ENCODE measurements around the gene SNTN.

Gene SNTN

GRCh38 chr3:63654931-63655330, 2.5 kb downstream of the SNTN start:
- H3K4me3 Mint-ChIP-seq: no peak overlapping the region
- no peaks in the 10 kb centered on the region for H3K4me1 Mint-ChIP-seq (ENCODE audit: low read depth)
- H3K27me3 Mint-ChIP-seq: no peaks in the 10 kb centered on the region
- H3K36me3 Mint-ChIP-seq: no peaks in the 10 kb centered on the region
- no peaks in the 10 kb centered on the region for H3K9me3 Mint-ChIP-seq (ENCODE audit: low read depth)
- no peak overlapping the region for H3K27ac Mint-ChIP-seq

DNA sequence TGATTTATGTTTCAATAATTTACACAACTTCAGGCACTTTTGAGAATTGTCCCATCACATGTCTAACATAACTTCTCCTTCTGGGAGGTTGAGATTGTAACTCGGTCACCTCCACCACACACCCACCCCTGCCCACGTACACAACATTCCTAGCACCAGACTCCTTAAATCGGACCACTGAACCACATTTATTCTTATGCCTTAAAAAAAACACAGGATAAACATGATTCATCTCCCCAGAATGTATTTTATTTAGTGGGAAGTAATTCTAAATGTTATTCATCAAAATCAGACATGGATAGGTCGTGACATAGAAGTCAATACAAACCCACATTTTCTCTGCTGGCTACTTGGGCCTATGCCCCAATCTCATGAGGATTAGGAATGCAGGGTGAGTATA, 3.0 kb downstream of the SNTN start:
- H3K27me3 Mint-ChIP-seq: no peaks in the 10 kb centered on the region
- H3K36me3 Mint-ChIP-seq: no peaks in the 10 kb centered on the region

GRCh38 chr3:63656786-63657185, 4.3 kb downstream of the SNTN start:
- Mint-ChIP-seq H3K27me3 (no peaks in the 10 kb centered on the region), H3K4me3 (no peak overlapping the region), H3K4me1 (ENCODE audit: low read depth) (no peaks in the 10 kb centered on the region), H3K36me3 (no peaks in the 10 kb centered on the region), H3K9me3 (ENCODE audit: low read depth) (no peaks in the 10 kb centered on the region), H3K27ac (no peak overlapping the region)

More for the DNA sequence above, 3.0 kb downstream of the SNTN start:
- Mint-ChIP-seq H3K27ac (no peak overlapping the region), H3K4me3 (no peak overlapping the region), H3K4me1 (ENCODE audit: low read depth) (no peaks in the 10 kb centered on the region), H3K9me3 (ENCODE audit: low read depth) (no peaks in the 10 kb centered on the region)

- H3K4me1 Mint-ChIP-seq (ENCODE audit: low read depth): no peaks in the 10 kb centered on the region
- no peak overlapping the region for H3K27ac Mint-ChIP-seq
- H3K4me3 Mint-ChIP-seq: no peak overlapping the region
- no peaks in the 10 kb centered on the region for H3K9me3 Mint-ChIP-seq (ENCODE audit: low read depth)
- H3K36me3 Mint-ChIP-seq: no peaks in the 10 kb centered on the region
- no peaks in the 10 kb centered on the region for H3K27me3 Mint-ChIP-seq
Observed at GRCh38 chr3:63661242-63661641, 8.8 kb downstream of the SNTN start.

- H3K9me3 Mint-ChIP-seq (ENCODE audit: low read depth): no peaks in the 10 kb centered on the region
- no peaks in the 10 kb centered on the region for H3K36me3 Mint-ChIP-seq
- no peaks in the 10 kb centered on the region for H3K4me1 Mint-ChIP-seq (ENCODE audit: low read depth)
- H3K27ac Mint-ChIP-seq: no peak overlapping the region
- H3K27me3 Mint-ChIP-seq: no peaks in the 10 kb centered on the region
- H3K4me3 Mint-ChIP-seq: no peak overlapping the region
Observed at GRCh38 chr3:63662011-63662410, 9.5 kb downstream of the SNTN start.

- no peak overlapping the region for H3K4me3 Mint-ChIP-seq
- no peaks in the 10 kb centered on the region for H3K36me3 Mint-ChIP-seq
- H3K27ac Mint-ChIP-seq: no peak overlapping the region
- H3K9me3 Mint-ChIP-seq (ENCODE audit: low read depth): no peaks in the 10 kb centered on the region
- no peaks in the 10 kb centered on the region for H3K27me3 Mint-ChIP-seq
- H3K4me1 Mint-ChIP-seq (ENCODE audit: low read depth): no peaks in the 10 kb centered on the region
Observed at GRCh38 chr3:63662500-63662899, 10.0 kb downstream of the SNTN start.

DNA sequence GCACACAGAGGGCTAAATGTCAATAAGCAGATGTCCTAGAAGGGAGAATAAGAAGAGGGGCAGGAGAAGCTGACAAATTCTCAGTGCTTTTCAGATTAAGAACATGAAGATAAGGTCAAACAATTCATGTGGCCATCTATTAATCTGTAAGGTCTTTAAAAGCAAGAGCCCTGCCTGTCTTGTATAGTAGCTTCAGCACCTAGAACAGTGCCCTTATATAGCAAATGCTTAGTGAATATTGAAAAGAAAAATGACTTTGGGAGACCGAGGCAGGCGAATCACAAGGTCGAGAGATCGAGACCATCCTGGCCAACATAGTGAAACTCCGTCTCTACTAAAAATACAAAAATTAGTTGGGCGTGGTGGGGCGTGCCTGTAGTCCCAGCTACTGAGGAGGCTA, 18.1 kb downstream of the SNTN start:
- Mint-ChIP-seq H3K36me3 (no peaks in the 10 kb centered on the region), H3K27me3 (peaks cover 3% of the 10 kb centered on the region), H3K9me3 (ENCODE audit: low read depth) (no peaks in the 10 kb centered on the region), H3K4me1 (ENCODE audit: low read depth) (no peaks in the 10 kb centered on the region), H3K27ac (no peak overlapping the region), H3K4me3 (no peak overlapping the region)

DNA sequence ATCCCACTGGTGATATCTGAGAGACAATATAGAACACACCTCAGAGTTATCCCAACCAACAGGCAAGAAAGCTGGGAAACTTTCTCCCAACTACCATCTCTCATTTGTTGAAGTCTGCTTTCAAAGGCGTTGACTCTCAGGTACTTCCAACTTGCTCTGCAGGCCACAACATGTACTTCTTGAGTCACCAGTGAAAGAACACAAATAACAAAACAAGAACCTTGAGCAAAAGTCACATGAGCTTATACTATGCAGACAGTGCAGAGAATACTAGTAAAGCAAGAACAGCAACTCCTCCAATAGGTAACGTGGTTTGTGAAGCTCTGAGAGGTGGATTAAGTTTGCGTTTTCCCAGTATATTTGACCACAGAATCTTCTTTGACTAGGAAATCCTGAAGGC, 20.6 kb downstream of the SNTN start:
- peaks cover 3% of the 10 kb centered on the region for H3K27me3 Mint-ChIP-seq
- no peaks in the 10 kb centered on the region for H3K36me3 Mint-ChIP-seq
- H3K4me1 Mint-ChIP-seq (ENCODE audit: low read depth): no peaks in the 10 kb centered on the region
- no peaks in the 10 kb centered on the region for H3K9me3 Mint-ChIP-seq (ENCODE audit: low read depth)
- H3K4me3 Mint-ChIP-seq: no peak overlapping the region
- no peak overlapping the region for H3K27ac Mint-ChIP-seq

GRCh38 chr3:63674586-63674985, 22.1 kb downstream of the SNTN start:
- H3K27ac Mint-ChIP-seq: no peak overlapping the region
- H3K27me3 Mint-ChIP-seq: peaks cover 3% of the 10 kb centered on the region
- H3K4me3 Mint-ChIP-seq: no peak overlapping the region
- H3K36me3 Mint-ChIP-seq: no peaks in the 10 kb centered on the region
- H3K4me1 Mint-ChIP-seq (ENCODE audit: low read depth): no peaks in the 10 kb centered on the region
- no peaks in the 10 kb centered on the region for H3K9me3 Mint-ChIP-seq (ENCODE audit: low read depth)

GRCh38 chr3:63679186-63679585, 26.7 kb downstream of the SNTN start:
- Mint-ChIP-seq H3K27me3 (no peaks in the 10 kb centered on the region), H3K36me3 (no peaks in the 10 kb centered on the region), H3K4me3 (no peak overlapping the region), H3K4me1 (ENCODE audit: low read depth) (no peaks in the 10 kb centered on the region), H3K9me3 (ENCODE audit: low read depth) (no peaks in the 10 kb centered on the region), H3K27ac (no peak overlapping the region)

DNA sequence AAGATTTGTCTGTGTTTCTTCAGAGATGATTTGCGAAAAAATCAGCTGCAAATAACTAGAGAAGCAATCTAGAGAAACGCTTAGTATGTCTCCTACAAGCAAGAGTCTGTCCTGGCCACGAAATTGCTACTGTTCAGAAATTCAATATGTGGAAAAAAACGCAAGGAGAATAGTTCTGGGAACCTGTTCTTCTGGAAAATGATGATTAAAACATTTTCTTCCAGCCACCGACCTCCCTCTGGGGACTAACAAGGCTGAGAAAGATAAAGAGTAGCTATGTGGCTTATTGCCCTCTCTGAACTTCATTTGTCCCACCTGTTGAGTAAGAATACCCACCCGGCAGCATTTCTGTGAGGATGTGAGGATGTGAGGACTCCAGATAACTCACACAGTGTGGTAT, 31.6 kb downstream of the SNTN start:
- Mint-ChIP-seq H3K27ac (no peak overlapping the region), H3K9me3 (ENCODE audit: low read depth) (no peaks in the 10 kb centered on the region), H3K36me3 (no peaks in the 10 kb centered on the region), H3K4me1 (ENCODE audit: low read depth) (no peaks in the 10 kb centered on the region), H3K27me3 (peaks cover 4% of the 10 kb centered on the region), H3K4me3 (no peak overlapping the region)

DNA sequence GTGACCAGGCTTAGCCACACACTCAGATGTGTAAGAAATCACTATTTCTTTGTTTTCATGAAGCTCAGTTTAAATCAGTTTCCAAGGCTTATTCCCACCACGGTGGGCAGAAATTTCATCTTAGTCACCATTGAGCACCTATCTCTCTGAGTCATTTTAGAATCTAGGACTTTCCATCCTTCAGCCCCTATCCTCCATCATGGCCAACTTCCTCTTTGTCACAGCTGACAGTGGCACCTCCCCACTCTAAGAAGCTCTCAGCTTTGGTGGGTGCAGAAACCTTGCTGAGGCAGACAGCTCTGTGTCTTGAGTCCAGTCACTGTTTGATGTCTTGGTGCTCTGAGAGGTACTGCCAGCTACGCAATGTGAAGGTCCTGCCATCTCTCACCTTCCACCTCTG, 32.9 kb downstream of the SNTN start:
- Mint-ChIP-seq H3K4me1 (ENCODE audit: low read depth) (no peaks in the 10 kb centered on the region), H3K4me3 (no peak overlapping the region)

DNA sequence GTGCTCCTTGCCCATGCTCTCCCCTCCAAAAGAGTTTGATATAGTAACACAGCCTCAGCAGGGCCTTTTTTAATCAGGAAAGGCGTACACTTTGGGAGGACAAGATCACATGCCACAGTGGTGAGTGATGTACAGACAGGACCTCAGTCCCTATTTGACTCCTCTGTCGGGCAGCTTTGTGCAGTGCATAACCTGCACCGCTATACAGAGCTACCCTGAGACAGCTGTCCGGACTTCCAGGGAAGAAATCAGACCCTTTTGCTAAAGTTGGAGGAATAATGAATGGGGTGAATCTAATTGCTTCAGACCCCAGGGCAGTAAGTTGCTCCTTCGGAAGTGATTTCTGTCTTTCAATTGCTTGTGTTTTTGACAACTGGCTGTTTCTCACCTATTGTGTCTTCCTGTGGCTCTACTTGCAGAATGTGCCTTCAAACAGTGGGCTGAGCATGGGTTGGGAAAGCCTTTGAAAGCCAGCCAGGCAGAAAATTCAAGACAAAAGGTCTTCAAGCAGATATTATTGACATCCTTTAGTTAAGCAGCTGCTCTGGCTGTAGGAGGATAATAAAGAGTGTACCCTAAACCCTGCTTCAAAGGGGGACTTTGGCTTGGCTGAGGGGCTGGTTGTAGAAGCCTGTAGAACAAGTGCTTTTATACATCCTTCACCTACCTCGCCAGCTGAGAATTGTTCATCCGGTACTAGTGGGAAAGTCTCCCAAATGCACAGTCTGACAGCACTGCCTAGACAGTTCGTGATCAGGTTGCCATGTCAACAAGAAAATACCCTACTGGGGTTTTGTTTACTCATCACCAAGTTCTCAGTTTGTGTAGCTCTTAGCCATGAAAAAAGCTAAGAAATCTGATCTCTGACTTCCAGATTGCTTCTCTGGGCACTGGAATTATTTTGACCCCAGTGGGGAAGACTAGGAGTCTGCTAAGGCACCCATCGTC, 35.1 kb downstream of the SNTN start:
- Mint-ChIP-seq H3K9me3 (ENCODE audit: low read depth) (peaks cover 3% of the 10 kb centered on the region), H3K27ac (no peak overlapping the region), H3K4me3 (no peak overlapping the region), H3K27me3 (peaks cover 5% of the 10 kb centered on the region), H3K4me1 (ENCODE audit: low read depth) (no peaks in the 10 kb centered on the region), H3K36me3 (no peaks in the 10 kb centered on the region)

More for the DNA sequence above, 32.9 kb downstream of the SNTN start:
- Mint-ChIP-seq H3K27ac (no peak overlapping the region), H3K36me3 (no peaks in the 10 kb centered on the region), H3K9me3 (ENCODE audit: low read depth) (no peaks in the 10 kb centered on the region), H3K27me3 (peaks cover 4% of the 10 kb centered on the region)

DNA sequence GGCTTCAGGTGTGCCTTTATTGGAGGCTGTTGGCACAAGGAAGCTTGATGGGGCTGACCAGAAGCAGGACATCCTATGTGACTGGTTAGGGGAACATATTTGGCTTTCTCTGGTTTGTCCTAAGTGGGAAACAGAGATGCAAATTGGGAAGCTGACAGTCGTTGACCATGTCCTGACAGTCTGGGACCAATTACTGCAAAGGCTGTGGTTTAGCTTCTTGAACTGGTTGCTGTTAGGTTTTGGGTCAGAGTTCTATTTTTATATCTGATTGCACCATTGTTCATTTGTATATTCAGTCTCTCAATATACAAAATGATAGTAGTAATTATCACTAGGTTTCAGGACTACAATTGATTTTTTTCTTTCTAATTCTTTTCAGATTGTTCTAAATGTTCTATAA, 36.8 kb downstream of the SNTN start:
- H3K4me1 Mint-ChIP-seq (ENCODE audit: low read depth): no peaks in the 10 kb centered on the region
- no peak overlapping the region for H3K27ac Mint-ChIP-seq
- no peak overlapping the region for H3K4me3 Mint-ChIP-seq
- peaks cover 8% of the 10 kb centered on the region for H3K9me3 Mint-ChIP-seq (ENCODE audit: low read depth)
- H3K27me3 Mint-ChIP-seq: peaks cover 7% of the 10 kb centered on the region
- H3K36me3 Mint-ChIP-seq: peaks cover 3% of the 10 kb centered on the region

DNA sequence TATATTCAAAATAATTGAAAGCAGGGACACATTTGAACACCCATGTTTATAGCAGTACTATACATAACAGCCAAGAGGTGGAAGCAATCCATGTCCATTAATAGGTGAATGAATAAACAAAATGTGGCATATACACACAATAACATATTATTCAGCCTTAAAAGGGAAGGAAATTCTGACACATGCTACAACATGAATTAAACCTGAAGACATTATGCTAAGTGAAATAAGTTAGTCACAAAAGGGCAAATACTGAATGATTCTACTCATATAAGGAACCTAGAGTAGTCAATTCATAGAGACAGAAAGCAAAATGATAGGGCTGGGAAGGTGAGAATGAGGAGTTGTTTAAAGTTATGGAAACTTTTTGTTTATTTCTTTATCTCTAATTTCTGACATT, 40.9 kb downstream of the SNTN start:
- H3K27me3 Mint-ChIP-seq: peaks cover 4% of the 10 kb centered on the region
- H3K4me3 Mint-ChIP-seq: no peak overlapping the region
- H3K36me3 Mint-ChIP-seq: peaks cover 3% of the 10 kb centered on the region
- H3K4me1 Mint-ChIP-seq (ENCODE audit: low read depth): no peaks in the 10 kb centered on the region
- H3K9me3 Mint-ChIP-seq (ENCODE audit: low read depth): peaks cover 11% of the 10 kb centered on the region
- no peak overlapping the region for H3K27ac Mint-ChIP-seq

GRCh38 chr3:63705092-63705645, 52.7 kb downstream of the SNTN start:
- peaks cover 2% of the 10 kb centered on the region for H3K27me3 Mint-ChIP-seq
- H3K4me1 Mint-ChIP-seq (ENCODE audit: low read depth): no peaks in the 10 kb centered on the region
- H3K4me3 Mint-ChIP-seq: no peak overlapping the region
- H3K27ac Mint-ChIP-seq: no peak overlapping the region
- H3K36me3 Mint-ChIP-seq: no peaks in the 10 kb centered on the region
- H3K9me3 Mint-ChIP-seq (ENCODE audit: low read depth): no peaks in the 10 kb centered on the region
